Upper lobe of left lung (tissue), 6 donors: ENCODE measurements around the gene PDPK1. TPM values are rescaled to one million over a fixed set of nuclear protein-coding genes. Genes with fewer than 3 reads are reported as not detected.

Experiments used
- ATAC-seq, 2 donors: fragments of 200-7000 bp; cut with Tn5 transposase; one replicate each; pipeline ENCODE4 v1.9.1; 2022; ENCODE audit warnings: mild to moderate bottlenecking in 2 of 2, moderate library complexity in 2 of 2; ENCODE audit not compliant: low FRiP score in 2 of 2
- DNase-seq, 2 donors: peaks; one replicate each; pipeline ENCODE4 v3.0.0-alpha.2; 2019 to 2020
- H3K27ac ChIP-seq, 4 donors: fragments of 200-600 bp; sonication (generic); one replicate each; pipeline ENCODE4 v1.5.1; 2016 to 2019
- H3K27me3 ChIP-seq, 4 donors: fragments of 200-600 bp; sonication (generic); one replicate each; pipeline ENCODE4 v1.5.1; 2017 to 2019
- H3K36me3 ChIP-seq, 4 donors: fragments of 200-600 bp; sonication (generic); one replicate each; pipeline ENCODE4 v1.5.1; 2016 to 2019
- H3K4me1 ChIP-seq, 4 donors: fragments of 200-600 bp; sonication (generic); one replicate each; pipeline ENCODE4 v1.5.1; 2018 to 2019
- H3K4me3 ChIP-seq, 4 donors: fragments of 200-600 bp; sonication (generic); one replicate each; pipeline ENCODE4 v1.5.1; 2017 to 2019; ENCODE audit warnings: mild to moderate bottlenecking in 2 of 4, moderate library complexity in 1 of 4
- H3K9me3 ChIP-seq, 4 donors: fragments of 200-600 bp; sonication (generic); one replicate each; pipeline ENCODE4 v1.5.1; 2018 to 2019
- CTCF ChIP-seq, 6 experiments: fragments of 450-650 bp in 4 of 6; fragments of 200-600 bp in 2 of 6; sonication (generic) in 2 of 6; IDR thresholded peaks; one replicate each; pipeline ENCODE4 v1.5.1; 2016 to 2019; ENCODE audit warnings: antibody characterized with exemption in 6 of 6
- EP300 ChIP-seq, 4 donors: sonication (generic); formaldehyde crosslinking; IDR thresholded peaks; one replicate each; pipeline ENCODE4 v1.5.1; 2017; ENCODE audit warnings: antibody characterized with exemption in 4 of 4, control low read depth in 2 of 4
- POLR2A ChIP-seq, 4 donors: fragments of 450-650 bp; IDR thresholded peaks; one replicate each; pipeline ENCODE4 v1.5.1; 2016 to 2017; ENCODE audit warnings: antibody characterized with exemption in 4 of 4, mild to moderate bottlenecking in 2 of 4
- POLR2AphosphoS5 ChIP-seq, 2 donors: sonication (generic); formaldehyde crosslinking; IDR thresholded peaks; one replicate each; pipeline ENCODE4 v1.5.1; 2017; ENCODE audit warnings: antibody characterized with exemption in 2 of 2
- WGBS, 2 donors: methylation state at CpG; one replicate each; pipeline ENCODE4 v1.1.5; 2017 to 2018; 5-methylcytosine and 5-hydroxymethylcytosine counted together
- total RNA-seq, 6 donors: library from RNA; depleted of rRNA in 4 of 6; stranded (reverse); fragments of >200 nt in 4 of 6; gene quantifications; one replicate each; pipeline versions ENCODE4 v1.1.0 to v1.2.1, GENCODE V29; 2016 to 2021
- donor health status: DM: no; HTN: no; CAD: no; lungs with moderate emphysema.
- donor health status: DM: no; HTN: yes; CAD: no; lungs with severe emphysema.

The PDPK1 gene
- total RNA-seq, 6 donors from 2014 or later, result 39.4 to 83.1 (median 67.2) TPM

- Histone ChIP-seq H3K27ac (peak overlapping the region in 2 of 4 donors; percentile 71 to 75), H3K27me3 (no peaks in the 10 kb centered on the region), H3K4me3 (no peak overlapping the region), H3K36me3 (peaks cover 0 to 52% (median 18%) of the 10 kb centered on the region in 4 donors), H3K4me1 (peaks cover 28 to 68% (median 54%) of the 10 kb centered on the region in 4 donors), H3K9me3 (no peaks in the 10 kb centered on the region)
- peak in 1 of 2 donors; percentile 28 for ATAC-seq
- DNase-seq, result peak; percentile 72 to 86
- 69 to 74% methylated on average over 5 to 14 of the region's 21 CpGs for WGBS, 2 donors
- TF ChIP-seq POLR2A (IDR thresholded peaks at IDR 0.05), result no peak
- no peak for TF ChIP-seq EP300 (IDR thresholded peaks at IDR 0.05)
- no peak for TF ChIP-seq CTCF (IDR thresholded peaks at IDR 0.05)
- TF ChIP-seq POLR2AphosphoS5 (IDR thresholded peaks at IDR 0.05), result no peak
Observed at GRCh38 chr16:2497116-2497630, 40.6 kb upstream of the PDPK1 start.

GRCh38 chr16:2497695-2498484 lies 39.9 kb upstream of the PDPK1 start:
- H3K27ac ChIP-seq, result peak overlapping the region in 3 of 4 donors; percentile 53 to 75 (median 71)
- no peak for ATAC-seq
- peaks cover 0 to 53% (median 18%) of the 10 kb centered on the region in 4 donors for H3K36me3 ChIP-seq
- no peaks in the 10 kb centered on the region for H3K9me3 ChIP-seq
- WGBS, 2 donors, result 88 to 91% methylated on average over 14 to 26 of the region's 26 CpGs
- H3K4me1 ChIP-seq, result peaks cover 34 to 75% (median 61%) of the 10 kb centered on the region in 4 donors
- H3K4me3 ChIP-seq, result no peak overlapping the region
- TF ChIP-seq POLR2AphosphoS5 (IDR thresholded peaks at IDR 0.05) (peak in 1 of 2 donors; percentile 22), EP300 (IDR thresholded peaks at IDR 0.05) (no peak)
- H3K27me3 ChIP-seq, result no peaks in the 10 kb centered on the region
- no peak for DNase-seq

- Histone ChIP-seq H3K27me3 (no peaks in the 10 kb centered on the region), H3K9me3 (no peaks in the 10 kb centered on the region), H3K4me1 (peaks cover 34 to 74% (median 65%) of the 10 kb centered on the region in 4 donors), H3K36me3 (peaks cover 0 to 50% (median 18%) of the 10 kb centered on the region in 4 donors), H3K4me3 (no peak overlapping the region), H3K27ac (peak overlapping the region in 3 of 4 donors; percentile 53 to 75 (median 71))
- ATAC-seq, result peak in 1 of 2 donors; percentile 59
- TF ChIP-seq EP300 (IDR thresholded peaks at IDR 0.05) (peak in 1 of 4 donors; percentile 36), CTCF (IDR thresholded peaks at IDR 0.05) (no peak), POLR2A (IDR thresholded peaks at IDR 0.05) (peak in 1 of 4 donors; percentile 27), POLR2AphosphoS5 (IDR thresholded peaks at IDR 0.05) (peak; percentile 30 to 54)
- DNase-seq, result peak; percentile 73 to 90
- WGBS, 2 donors, result 64 to 81% methylated on average over 3 to 15 of the region's 15 CpGs
Observed at GRCh38 chr16:2498531-2499253, 39.1 kb upstream of the PDPK1 start.

- Histone ChIP-seq H3K4me3 (no peak overlapping the region), H3K9me3 (no peaks in the 10 kb centered on the region), H3K27ac (peak overlapping the region in 3 of 4 donors; percentile 53 to 75 (median 71)), H3K36me3 (peaks cover 0 to 49% (median 18%) of the 10 kb centered on the region in 4 donors), H3K27me3 (no peaks in the 10 kb centered on the region), H3K4me1 (peaks cover 34 to 70% (median 62%) of the 10 kb centered on the region in 4 donors)
- DNase-seq (peak in 1 of 2 donors; percentile 46), ATAC-seq (no peak)
- whole genome bisulfite sequencing, 2 donors, result 88 to 89% methylated on average over 4 of the region's 6 CpGs
- no peak for TF ChIP-seq POLR2A (IDR thresholded peaks at IDR 0.05)
- no peak for TF ChIP-seq EP300 (IDR thresholded peaks at IDR 0.05)
- TF ChIP-seq POLR2AphosphoS5 (IDR thresholded peaks at IDR 0.05), result no peak
- TF ChIP-seq CTCF (IDR thresholded peaks at IDR 0.05), result no peak
Observed at GRCh38 chr16:2499454-2499853, 38.4 kb upstream of the PDPK1 start.
